Measurements from ENCODE around the gene HDAC4.

Gene HDAC4

GRCh38 chr2:239399433-239399920, 1.3 kb downstream of the HDAC4 start:
- peak in 2 of 10 donors; percentile 20 to 80 for DNase-seq
- intact Hi-C loops (cut with DNase I): loop anchor here (10.0 kb wide), 1 partner anchor 265 kb away; no protein-coding TSS in a partner anchor

- intact Hi-C loops (cut with DNase I): loop anchor here (10.0 kb wide), 1 partner anchor 264 kb away; no protein-coding TSS in a partner anchor
- peak in 3 of 10 donors; percentile 24 to 76 (median 66) for DNase-seq
Measured at GRCh38 chr2:239398521-239398921, 2.3 kb downstream of the HDAC4 start.

GRCh38 chr2:239397931-239398471, 2.8 kb downstream of the HDAC4 start:
- intact Hi-C loops (cut with DNase I): loop anchor here (10.0 kb wide), 1 partner anchor 263 kb away; no protein-coding TSS in a partner anchor
- peak in 2 of 10 donors; percentile 15 to 77 for DNase-seq

DNA sequence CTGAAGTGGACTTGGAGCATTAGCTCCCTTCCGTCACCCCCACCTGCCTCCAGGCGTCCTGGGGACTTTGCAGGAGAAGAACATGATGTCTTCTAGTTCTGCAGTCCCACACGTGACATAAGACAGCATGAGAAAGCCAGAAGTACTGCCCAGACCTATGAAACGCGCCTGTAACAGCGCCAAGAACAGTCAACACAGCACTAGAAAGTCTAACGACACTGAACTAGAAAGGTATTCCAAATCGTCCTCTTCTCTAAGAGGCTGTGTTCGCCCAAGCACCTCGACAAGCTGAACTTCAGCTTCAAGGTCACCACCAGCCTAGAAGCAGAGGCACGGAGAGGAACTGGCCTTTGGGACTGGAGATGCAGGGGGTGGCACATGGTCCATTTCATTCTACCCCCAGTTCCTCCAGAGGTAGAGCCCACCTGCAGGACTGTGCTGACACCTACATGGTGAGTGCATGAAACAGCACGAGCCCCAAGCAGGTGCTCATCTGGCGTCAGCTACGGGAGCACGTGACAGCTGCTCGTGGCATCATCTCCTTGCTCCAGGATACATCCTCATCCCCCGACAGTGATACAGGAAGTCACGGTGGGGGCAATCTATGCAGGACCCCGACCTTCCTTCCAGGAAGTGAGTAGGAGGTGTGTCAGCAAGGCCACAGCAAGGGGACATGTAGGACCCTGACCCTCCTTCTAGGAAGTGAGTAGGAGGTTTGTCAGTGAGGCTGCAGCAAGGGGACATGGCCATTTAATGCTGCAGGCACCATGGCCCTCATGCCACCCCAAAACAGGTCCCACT, 3.7 kb downstream of the HDAC4 start:
- intact Hi-C loops (cut with DNase I): loop anchor here (10.0 kb wide), 1 partner anchor 262 kb away; no protein-coding TSS in a partner anchor

DNA sequence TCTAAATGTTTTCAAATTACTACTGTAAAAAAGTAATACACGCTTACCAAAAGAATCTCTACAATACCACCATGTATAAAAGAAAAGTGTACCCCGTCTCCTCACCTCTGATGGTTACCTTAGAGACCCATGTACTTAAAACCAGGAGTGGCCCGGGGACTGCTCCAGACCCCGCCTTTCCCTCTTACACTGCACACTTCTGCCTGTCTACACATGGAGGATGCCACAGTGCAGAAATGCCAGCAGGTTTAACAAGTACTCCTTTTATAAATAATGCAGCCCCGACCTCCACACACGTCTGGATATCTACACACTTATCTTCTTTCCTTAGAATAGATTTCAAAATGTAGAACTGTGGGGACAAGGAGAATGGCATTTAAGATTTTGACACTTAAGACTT, 5.3 kb downstream of the HDAC4 start:
- DNase-seq: peak in 1 of 10 donors; percentile 32
- intact Hi-C loops (cut with DNase I): loop anchor here (10.0 kb wide), 1 partner anchor 261 kb away; no protein-coding TSS in a partner anchor

More for the DNA sequence above, 3.7 kb downstream of the HDAC4 start:
- DNase-seq: peak in 2 of 10 donors; percentile 13 to 80

- DNase-seq: peak in 1 of 10 donors; percentile 34
- intact Hi-C loops (cut with DNase I): loop anchor here (10.0 kb wide), 1 partner anchor 260 kb away; no protein-coding TSS in a partner anchor
Measured at GRCh38 chr2:239394978-239395377, 5.8 kb downstream of the HDAC4 start.

- intact Hi-C loops (cut with DNase I): loop anchor here (10.0 kb wide), 1 partner anchor 260 kb away; no protein-coding TSS in a partner anchor
- peak in 2 of 10 donors; percentile 16 to 73 for DNase-seq
Measured at GRCh38 chr2:239394346-239394945, 6.4 kb downstream of the HDAC4 start.

GRCh38 chr2:239393941-239394340, 6.9 kb downstream of the HDAC4 start:
- no peak for DNase-seq
- intact Hi-C loops (cut with DNase I): loop anchor here (10.0 kb wide), 1 partner anchor 259 kb away; no protein-coding TSS in a partner anchor

DNA sequence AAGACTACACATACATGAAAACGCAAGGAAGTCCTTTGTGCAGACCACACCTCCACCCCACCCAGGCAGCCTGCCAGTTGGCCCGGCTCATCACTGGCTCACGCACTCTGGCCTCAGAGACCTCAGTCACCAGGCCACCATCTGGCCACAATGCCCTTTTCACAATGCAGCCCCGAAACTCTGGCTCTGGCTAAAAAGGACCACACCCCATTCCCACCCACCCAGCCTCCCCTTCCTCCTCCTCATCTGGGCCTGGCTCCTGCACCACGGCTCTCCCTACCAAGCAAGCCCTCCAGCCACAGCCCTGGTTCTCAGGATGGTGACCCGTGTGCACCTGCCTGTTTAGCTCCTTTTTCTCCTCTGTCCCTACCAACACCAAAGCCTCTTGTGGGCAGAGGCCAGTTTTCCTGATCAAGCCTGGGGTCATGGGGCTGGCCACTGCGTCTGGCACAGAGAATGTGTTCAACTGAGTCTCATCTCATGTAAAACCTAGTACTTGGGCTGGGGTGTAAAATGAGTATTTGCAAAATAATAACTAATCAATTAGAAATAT, 7.4 kb downstream of the HDAC4 start:
- peak in 4 of 10 donors; percentile 29 to 86 (median 66) for DNase-seq
- intact Hi-C loops (cut with DNase I): loop anchor here (10.0 kb wide), 1 partner anchor 259 kb away; no protein-coding TSS in a partner anchor

- intact Hi-C loops (cut with DNase I): loop anchor here (10.0 kb wide), 1 partner anchor 258 kb away; no protein-coding TSS in a partner anchor
Measured at GRCh38 chr2:239392688-239393387, 8.0 kb downstream of the HDAC4 start.

GRCh38 chr2:239392072-239392357, 8.8 kb downstream of the HDAC4 start:
- peak in 2 of 10 donors; percentile 52 to 86 for DNase-seq
- intact Hi-C loops (cut with DNase I): loop anchor here (10.0 kb wide), 1 partner anchor 257 kb away; no protein-coding TSS in a partner anchor

More at GRCh38 chr2:239392688-239393387, 8.0 kb downstream of the HDAC4 start:
- DNase-seq: peak in 3 of 10 donors; percentile 14 to 69 (median 59)

GRCh38 chr2:239391286-239392071, 9.3 kb downstream of the HDAC4 start:
- DNase-seq: peak in 2 of 10 donors; percentile 46 to 61
- intact Hi-C loops (cut with DNase I): loop anchor here (10.0 kb wide), 1 partner anchor 257 kb away; no protein-coding TSS in a partner anchor

DNA sequence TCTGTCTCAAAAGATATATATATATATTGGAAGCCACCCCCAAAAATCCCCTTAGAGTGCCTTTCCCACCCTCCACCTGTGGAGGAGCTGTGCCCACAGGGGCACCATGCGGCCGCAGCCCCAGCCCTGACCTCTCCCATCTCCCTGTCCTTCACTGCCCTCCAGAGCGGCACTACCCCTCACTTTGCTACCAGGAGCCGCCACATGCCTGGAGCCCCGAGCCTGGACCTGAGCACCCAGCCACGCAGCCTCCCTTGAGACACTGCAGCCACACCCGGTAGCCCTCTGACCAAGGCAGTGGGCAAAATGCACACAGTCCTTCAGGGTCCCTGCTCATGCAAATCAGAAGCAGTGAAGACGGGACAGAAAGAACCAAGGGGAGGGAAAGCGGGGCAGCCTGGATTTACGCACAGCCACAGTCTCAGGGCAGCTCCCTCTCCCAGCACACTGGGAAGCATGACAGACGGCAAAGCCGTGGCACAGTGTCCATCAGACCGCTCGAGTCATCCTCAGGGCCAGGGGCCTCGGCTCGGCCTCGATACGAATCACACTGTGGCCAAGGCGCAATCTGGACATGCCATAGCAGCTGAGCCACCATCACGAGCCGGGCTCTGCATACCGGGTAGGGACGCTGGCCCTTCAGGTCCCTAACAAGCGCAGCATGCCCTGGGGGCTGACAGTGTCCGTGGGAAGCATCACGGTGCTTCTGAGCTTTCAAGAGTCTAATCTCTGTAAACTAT, 10.1 kb downstream of the HDAC4 start:
- DNase-seq: peak in 2 of 10 donors; percentile 73 to 82
- intact Hi-C loops (cut with DNase I): loop anchor here (10.0 kb wide), 1 partner anchor 256 kb away; no protein-coding TSS in a partner anchor

GRCh38 chr2:239389414-239390329, 11.1 kb downstream of the HDAC4 start:
- peak in 2 of 10 donors; percentile 32 to 44 for DNase-seq
- intact Hi-C loops (cut with DNase I): loop anchor here (10.0 kb wide), 1 partner anchor 255 kb away; no protein-coding TSS in a partner anchor

GRCh38 chr2:239388236-239389151, 12.3 kb downstream of the HDAC4 start:
- intact Hi-C loops (cut with DNase I): no loop called here
- peak in 2 of 10 donors; percentile 60 to 76 for DNase-seq

GRCh38 chr2:239387811-239388210, 13.0 kb downstream of the HDAC4 start:
- peak in 1 of 10 donors; percentile 69 for DNase-seq
- intact Hi-C loops (cut with DNase I): no loop called here
